ENCODE measurements around the gene ZDHHC8.

ZDHHC8 gene

DNA sequence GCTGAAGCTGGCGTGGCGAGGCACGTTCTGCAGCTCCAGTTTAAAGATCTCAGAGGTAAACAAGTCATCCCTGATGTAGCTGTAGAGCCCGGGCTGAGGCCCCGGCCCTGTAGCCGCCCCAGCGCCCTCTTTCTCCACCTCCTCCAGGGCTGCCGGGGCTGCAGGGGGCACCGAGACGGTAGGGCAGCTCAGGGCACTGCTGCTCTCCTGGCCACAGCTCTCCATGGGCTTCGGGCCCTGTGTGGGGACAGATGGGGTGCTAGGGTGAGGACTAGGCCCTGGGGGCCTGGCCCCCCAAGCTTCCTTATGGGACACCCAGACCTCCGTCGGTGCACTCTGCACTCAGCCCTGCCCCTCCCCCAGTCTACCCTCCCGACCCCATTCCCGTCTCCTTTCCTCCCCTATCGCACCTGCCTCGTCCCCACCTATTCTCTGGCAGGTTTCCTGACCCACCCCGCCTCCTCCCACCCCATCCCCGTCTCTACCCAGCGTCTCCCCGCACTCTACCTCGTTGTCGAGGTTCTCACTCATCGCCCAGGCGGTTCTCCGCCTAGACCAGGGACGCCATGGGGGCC lies 15.1 kb upstream of the ZDHHC8 start:
- DNase-seq (ENCODE audit: low read depth): no peak
- TF ChIP-seq, protein P1, sequence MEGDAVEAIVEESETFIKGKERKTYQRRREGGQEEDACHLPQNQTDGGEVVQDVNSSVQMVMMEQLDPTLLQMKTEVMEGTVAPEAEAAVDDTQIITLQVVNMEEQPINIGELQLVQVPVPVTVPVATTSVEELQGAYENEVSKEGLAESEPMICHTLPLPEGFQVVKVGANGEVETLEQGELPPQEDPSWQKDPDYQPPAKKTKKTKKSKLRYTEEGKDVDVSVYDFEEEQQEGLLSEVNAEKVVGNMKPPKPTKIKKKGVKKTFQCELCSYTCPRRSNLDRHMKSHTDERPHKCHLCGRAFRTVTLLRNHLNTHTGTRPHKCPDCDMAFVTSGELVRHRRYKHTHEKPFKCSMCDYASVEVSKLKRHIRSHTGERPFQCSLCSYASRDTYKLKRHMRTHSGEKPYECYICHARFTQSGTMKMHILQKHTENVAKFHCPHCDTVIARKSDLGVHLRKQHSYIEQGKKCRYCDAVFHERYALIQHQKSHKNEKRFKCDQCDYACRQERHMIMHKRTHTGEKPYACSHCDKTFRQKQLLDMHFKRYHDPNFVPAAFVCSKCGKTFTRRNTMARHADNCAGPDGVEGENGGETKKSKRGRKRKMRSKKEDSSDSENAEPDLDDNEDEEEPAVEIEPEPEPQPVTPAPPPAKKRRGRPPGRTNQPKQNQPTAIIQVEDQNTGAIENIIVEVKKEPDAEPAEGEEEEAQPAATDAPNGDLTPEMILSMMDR (IDR thresholded peaks at IDR 0.05; ENCODE audit: control insufficient read depth, extremely low read depth, insufficient read depth): no peak
- peak overlapping the region; percentile 75 for H3K4me3 ChIP-seq (ENCODE audit: low read depth, low read length)

DNA sequence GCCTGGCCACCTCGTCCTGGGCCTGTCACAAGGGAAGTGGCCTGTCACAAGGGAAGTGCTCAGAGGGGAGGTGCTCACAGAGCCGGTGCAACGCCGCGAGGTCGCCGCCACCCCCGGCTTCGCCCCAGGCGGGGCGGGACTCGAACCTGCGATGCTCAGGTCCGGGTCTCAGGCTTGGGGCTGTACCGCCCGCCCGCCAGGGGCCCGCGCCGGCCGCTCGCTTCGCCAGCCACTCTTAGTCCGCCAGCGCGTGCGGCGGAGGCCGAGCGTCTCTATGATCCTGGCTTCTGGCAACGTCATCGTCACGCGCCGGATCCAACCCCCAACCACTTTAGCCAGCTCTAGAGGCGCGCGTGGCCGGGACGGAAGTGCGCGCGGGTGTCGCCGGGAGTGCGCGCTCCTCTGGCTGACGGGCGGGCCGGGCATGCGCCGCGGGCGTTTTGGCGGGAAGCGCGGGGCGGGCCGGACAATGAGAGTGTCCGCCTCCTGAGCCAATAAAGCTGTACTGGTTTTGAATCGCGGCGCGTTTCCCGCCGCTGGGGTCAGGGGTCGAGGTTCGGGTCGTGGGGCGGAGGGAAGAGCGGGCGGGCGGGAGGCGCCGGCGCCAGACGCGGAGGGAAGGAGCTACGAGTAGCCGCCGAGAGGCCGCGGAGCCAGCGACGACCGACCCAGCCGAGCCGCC lies 14.5 kb upstream of the ZDHHC8 start, which contains the start of gene TRMT2A:
TSS of gene TRMT2A (minus strand) at position 276 of the 682 bp plus-strand sequence. CDS start 320 bp downstream, outside the sequence.
- peak; percentile 92 for DNase-seq (ENCODE audit: low read depth)
- TF ChIP-seq, protein P1 (IDR thresholded peaks at IDR 0.05; ENCODE audit: control insufficient read depth, extremely low read depth, insufficient read depth): peak; percentile 18
- peak within 1 kb of the TSS; percentile 75 for H3K4me3 ChIP-seq (ENCODE audit: low read depth, low read length)

DNA sequence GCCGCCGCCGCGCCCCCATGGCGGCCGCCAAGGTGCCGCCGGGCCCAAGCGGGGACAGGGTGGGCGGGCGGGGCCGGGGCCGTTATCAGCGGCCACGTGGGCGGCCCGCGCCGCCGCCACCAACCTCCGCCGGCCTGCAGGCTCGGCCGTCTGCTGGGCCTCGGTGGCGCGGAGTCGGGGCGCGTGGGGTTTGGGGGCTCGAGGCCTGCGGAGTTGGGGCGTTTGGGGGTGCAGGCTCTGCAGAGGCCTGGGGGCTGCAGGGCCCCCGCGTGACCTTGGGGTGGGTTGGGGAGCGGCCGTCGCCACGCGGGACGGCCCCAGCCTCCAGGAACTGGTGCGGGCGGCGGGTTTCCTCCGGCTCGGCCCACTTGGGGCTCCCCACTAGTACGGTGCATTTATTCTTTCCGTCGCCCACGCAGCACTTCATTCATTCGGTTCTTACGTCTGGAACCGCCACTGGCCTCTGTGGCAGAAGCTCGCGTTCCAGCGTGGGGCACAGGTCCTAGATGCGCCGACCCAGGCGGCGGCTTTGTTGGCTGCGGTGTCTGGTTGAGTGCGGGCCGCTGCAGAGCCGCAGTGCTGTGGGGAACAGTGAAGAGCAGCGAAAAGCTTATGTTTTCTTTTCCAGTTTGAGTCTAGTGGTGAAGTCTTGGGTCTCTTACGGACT lies 13.8 kb upstream of the ZDHHC8 start:
- TF ChIP-seq, protein P1 (IDR thresholded peaks at IDR 0.05; ENCODE audit: control insufficient read depth, extremely low read depth, insufficient read depth): no peak
- peak overlapping the region; percentile 75 for H3K4me3 ChIP-seq (ENCODE audit: low read depth, low read length)
- DNase-seq (ENCODE audit: low read depth): no peak

DNA sequence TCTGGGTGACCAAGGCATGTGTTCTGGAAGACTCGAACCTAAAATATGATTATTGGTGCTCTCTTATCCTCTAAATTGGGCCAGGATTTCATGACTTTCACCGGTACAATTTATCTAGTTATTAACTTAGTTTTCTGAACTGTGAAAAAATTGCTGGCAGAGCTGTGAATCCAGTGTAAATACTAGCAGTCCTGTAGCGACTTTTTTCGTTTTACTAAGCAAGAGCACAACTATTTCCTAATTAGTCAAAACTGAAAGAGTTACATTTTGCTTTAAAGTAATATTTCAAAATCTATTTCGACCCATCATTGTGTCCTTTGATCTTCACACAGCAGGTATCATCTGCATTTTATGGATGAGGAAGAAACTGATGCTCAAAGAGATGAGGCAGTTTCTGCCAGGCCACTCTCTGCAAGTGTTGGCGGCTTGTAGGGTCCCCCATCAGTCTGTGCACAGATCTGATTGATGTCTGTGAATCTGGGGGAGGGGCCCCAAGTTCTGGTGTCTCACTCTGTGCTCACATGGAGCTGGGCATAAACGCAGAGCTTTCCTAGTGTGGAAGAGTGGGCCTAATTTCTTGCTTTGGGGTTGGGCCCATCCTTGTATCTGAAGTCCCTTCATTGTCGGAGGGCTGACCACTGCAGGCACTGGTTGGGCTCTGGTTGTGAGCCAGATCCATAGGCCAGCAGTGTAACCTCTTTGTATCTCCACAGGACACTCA lies 13.1 kb upstream of the ZDHHC8 start:
- DNase-seq (ENCODE audit: low read depth): no peak
- TF ChIP-seq, protein P1 (IDR thresholded peaks at IDR 0.05; ENCODE audit: control insufficient read depth, extremely low read depth, insufficient read depth): no peak
- peak overlapping the region; percentile 75 for H3K4me3 ChIP-seq (ENCODE audit: low read depth, low read length)

DNA sequence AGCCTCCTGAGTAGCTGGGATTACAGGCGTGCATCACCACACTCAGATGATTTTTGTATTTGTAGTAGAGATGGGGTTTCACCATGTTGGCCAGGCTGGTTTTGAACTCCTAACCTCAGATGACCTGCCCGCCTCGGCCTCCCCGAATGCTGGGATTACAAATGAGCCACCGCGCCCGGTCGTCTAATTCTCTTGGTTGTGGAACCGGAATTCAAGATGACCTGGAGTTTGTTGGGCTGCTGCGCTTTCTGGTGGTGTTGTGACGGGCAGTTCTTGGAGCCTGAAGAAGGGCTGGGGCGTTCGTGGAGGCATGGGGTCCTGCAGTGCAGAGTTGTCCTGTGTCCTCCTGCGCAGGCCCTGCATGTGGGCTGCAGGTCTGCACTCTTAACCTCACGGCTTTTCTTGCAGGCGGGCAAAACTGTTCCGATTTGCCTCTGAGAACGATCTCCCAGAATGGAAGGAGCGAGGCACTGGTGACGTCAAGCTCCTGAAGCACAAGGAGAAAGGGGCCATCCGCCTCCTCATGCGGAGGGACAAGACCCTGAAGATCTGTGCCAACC lies 9.7 kb upstream of the ZDHHC8 start:
- TF ChIP-seq, protein P1 (IDR thresholded peaks at IDR 0.05; ENCODE audit: control insufficient read depth, extremely low read depth, insufficient read depth): no peak
- DNase-seq (ENCODE audit: low read depth): no peak
- no peak overlapping the region for H3K4me3 ChIP-seq (ENCODE audit: low read depth, low read length)

DNA sequence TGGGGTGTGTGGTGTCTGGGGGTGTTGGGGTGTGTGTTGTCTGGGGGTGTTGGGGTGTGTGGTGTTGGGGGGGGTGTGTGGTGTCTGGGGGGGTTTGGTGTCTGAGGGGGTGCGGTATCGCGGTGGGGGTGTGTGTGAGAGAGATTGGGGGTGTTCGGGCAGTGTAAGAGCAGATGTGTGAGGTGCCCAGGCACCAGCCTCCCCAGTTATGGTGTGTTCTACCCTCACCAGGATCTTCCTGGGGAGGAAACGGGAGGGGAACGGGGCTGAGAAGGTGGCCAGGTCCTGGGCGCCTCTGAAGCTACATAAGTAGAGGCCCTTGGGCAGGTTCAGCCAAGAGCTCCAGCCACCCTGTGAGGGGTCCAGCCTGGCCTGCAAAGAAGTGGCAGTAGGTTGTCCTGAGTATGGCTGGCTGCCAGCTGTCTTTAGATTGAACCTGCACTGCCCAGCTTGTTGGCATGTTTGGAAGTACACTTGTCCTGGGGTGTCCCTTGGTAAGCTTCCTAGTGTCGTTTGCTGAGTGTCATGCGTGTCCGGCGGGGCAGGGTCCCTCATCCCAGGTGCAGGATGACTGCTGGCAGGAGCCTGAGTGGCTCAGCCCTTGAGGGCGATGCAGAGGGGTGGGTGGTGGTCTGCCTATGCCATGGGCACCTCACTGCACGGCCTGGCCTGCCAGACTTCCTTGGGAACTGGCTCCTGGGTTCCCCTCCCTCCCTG lies 8.1 kb upstream of the ZDHHC8 start:
- no peak for DNase-seq (ENCODE audit: low read depth)
- no peak overlapping the region for H3K4me3 ChIP-seq (ENCODE audit: low read depth, low read length)
- TF ChIP-seq, protein P1 (IDR thresholded peaks at IDR 0.05; ENCODE audit: control insufficient read depth, extremely low read depth, insufficient read depth): no peak
